OCI-LY3 (cell line): ENCODE measurements around the gene C12orf57.

Experiments used
- H2AFZ ChIP-seq: fragments of 200-600, 300-600 bp; shearing (Covaris generic); 2 replicates; pipeline ENCODE4 v1.6.0; 2014; ENCODE audit warnings: antibody characterized with exemption, low read depth, low read length
- H3K27ac ChIP-seq: fragments of 200-600, 300-600 bp; sonication (generic); 2 replicates; pipeline ENCODE4 v1.5.1; 2014; ENCODE audit warnings: mild to moderate bottlenecking, low read length, moderate library complexity, mixed read lengths
- H3K27me3 ChIP-seq: fragments of 200-600, 300-600 bp; sonication (generic); 2 replicates; pipeline ENCODE4 v1.6.1; 2014; ENCODE audit warnings: low read depth, low read length, mixed read lengths
- H3K36me3 ChIP-seq: fragments of 200-600, 300-600 bp; sonication (generic); replicated peaks from 2 replicates; pipeline ENCODE3; 2014; ENCODE audit warnings: low read depth, low read length, mixed read lengths
- H3K4me1 ChIP-seq: fragments of 300-600, 200-600 bp; sonication (generic); 2 replicates; pipeline ENCODE4 v1.6.1; 2014; ENCODE audit warnings: low read length, mixed read lengths
- H3K4me2 ChIP-seq: fragments of 200-600, 300-600 bp; sonication (generic); 2 replicates; pipeline ENCODE4 v1.6.1; 2014; ENCODE audit warnings: low read length, mixed read lengths
- H3K4me3 ChIP-seq: fragments of 300-600, 200-600 bp; sonication (generic); 2 replicates; pipeline ENCODE4 v1.5.1; 2014; ENCODE audit warnings: antibody characterized with exemption, mild to moderate bottlenecking, low read length, moderate library complexity
- H3K79me2 ChIP-seq: fragments of 300-600, 200-600 bp; shearing (Covaris generic); 2 replicates; pipeline ENCODE4 v1.6.1; 2014; ENCODE audit warnings: mild to moderate bottlenecking, low read length, mixed read lengths
- H3K9ac ChIP-seq: fragments of 300-600, 200-600 bp; shearing (Covaris generic); 2 replicates; pipeline ENCODE4 v1.6.0; 2014; ENCODE audit warnings: mild to moderate bottlenecking, low read length, moderate library complexity
- H3K9me3 ChIP-seq: fragments of 200-600, 300-600 bp; shearing (Covaris generic); 2 replicates; pipeline ENCODE4 v1.6.1; 2014; ENCODE audit warnings: low read length, mixed read lengths; ENCODE audit not compliant: insufficient read depth
- H4K20me1 ChIP-seq: fragments of 200-600, 300-600 bp; sonication (generic); 2 replicates; pipeline ENCODE4 v1.6.1; 2016; ENCODE audit warnings: low read length, mixed read lengths; ENCODE audit not compliant: insufficient read depth
- EZH2phosphoT487 ChIP-seq: fragments of 200-600 bp; shearing (Covaris generic); IDR thresholded peaks from 2 replicates; pipeline ENCODE4 v1.6.1; 2018; ENCODE audit warnings: antibody characterized with exemption, mixed run types, low read depth
- TF ChIP-seq, protein P1 (sequence below): fragments of 200-600, 300-600 bp; sonication (generic); IDR thresholded peaks from 2 replicates; pipeline ENCODE4 v1.5.1; 2014; ENCODE audit warnings: antibody characterized with exemption, low read length, low read depth

Gene C12orf57

GRCh38 chr12:6948873-6949594, 5.2 kb downstream of the C12orf57 start:
- Histone ChIP-seq H3K9ac (no peak overlapping the region), H3K4me3 (no peak overlapping the region), H4K20me1 (peaks cover under 1% of the 10 kb centered on the region; the same call in 1 of the 2 replicates), H3K4me1 (peaks cover 63% of the 10 kb centered on the region), H3K36me3 (no peaks in the 10 kb centered on the region), H3K79me2 (peaks cover 14% of the 10 kb centered on the region), H2AFZ (no peak overlapping the region), H3K27ac (no peak overlapping the region), H3K27me3 (no peaks in the 10 kb centered on the region), H3K9me3 (no peaks in the 10 kb centered on the region), H3K4me2 (0 out of 2 replicates have a peak overlapping the region, but pooled peaks have one; percentile 19)
- TF ChIP-seq, protein P1, sequence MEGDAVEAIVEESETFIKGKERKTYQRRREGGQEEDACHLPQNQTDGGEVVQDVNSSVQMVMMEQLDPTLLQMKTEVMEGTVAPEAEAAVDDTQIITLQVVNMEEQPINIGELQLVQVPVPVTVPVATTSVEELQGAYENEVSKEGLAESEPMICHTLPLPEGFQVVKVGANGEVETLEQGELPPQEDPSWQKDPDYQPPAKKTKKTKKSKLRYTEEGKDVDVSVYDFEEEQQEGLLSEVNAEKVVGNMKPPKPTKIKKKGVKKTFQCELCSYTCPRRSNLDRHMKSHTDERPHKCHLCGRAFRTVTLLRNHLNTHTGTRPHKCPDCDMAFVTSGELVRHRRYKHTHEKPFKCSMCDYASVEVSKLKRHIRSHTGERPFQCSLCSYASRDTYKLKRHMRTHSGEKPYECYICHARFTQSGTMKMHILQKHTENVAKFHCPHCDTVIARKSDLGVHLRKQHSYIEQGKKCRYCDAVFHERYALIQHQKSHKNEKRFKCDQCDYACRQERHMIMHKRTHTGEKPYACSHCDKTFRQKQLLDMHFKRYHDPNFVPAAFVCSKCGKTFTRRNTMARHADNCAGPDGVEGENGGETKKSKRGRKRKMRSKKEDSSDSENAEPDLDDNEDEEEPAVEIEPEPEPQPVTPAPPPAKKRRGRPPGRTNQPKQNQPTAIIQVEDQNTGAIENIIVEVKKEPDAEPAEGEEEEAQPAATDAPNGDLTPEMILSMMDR = no peak; the same call in 1 of the 2 replicates
- TF ChIP-seq EZH2phosphoT487 = no peak

- Histone ChIP-seq H3K9ac (peak overlapping the region; percentile 87), H4K20me1 (peaks cover 4% of the 10 kb centered on the region; the same call in 1 of the 2 replicates), H3K27me3 (no peaks in the 10 kb centered on the region), H3K4me3 (peak overlapping the region; percentile 84), H2AFZ (peak overlapping the region; percentile 48; the same call in 1 of the 2 replicates), H3K27ac (peak overlapping the region; percentile 59), H3K4me2 (peak overlapping the region; percentile 94), H3K79me2 (peaks cover 14% of the 10 kb centered on the region), H3K9me3 (no peaks in the 10 kb centered on the region), H3K4me1 (peaks cover 60% of the 10 kb centered on the region), H3K36me3 (peaks cover 3% of the 10 kb centered on the region)
- no peak for TF ChIP-seq EZH2phosphoT487
- TF ChIP-seq, protein P1 = peak; percentile 44
Observed at GRCh38 chr12:6950401-6950801, 6.6 kb downstream of the C12orf57 start.

DNA sequence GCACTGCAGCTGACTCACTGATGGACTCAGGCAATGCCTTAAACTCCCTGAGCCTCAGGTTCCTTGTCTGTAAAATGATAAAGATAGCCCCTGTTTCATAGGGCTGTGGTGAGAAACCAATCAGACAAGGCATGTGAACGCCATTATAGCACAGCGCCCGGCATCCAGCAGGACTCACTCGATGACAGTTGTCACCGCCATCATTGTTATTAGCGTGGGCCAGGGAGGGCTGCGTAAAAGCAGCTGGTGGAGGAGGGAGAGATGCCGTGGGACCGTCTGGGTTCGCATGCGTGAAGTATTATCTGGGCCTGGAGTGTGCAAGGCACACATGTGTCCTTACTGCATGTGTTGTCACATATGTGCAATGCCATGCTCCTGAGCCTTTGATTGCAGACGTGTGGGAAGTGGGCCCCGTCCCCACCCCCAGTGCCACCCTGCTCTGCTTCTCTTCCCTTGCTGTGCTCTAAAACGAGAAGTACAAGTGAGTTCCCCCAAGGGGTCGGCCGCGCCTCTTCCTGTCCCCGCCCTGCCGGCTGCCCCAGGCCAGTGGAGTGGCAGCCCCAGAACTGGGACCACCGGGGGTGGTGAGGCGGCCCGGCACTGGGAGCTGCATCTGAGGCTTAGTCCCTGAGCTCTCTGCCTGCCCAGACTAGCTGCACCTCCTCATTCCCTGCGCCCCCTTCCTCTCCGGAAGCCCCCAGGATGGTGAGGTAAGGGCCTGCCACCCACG, 7.2 kb downstream of the C12orf57 start, which contains the start of gene PTPN6:
PTPN6 (plus strand) TSS at position 546 of the 730 bp plus-strand sequence; CDS start at position 703, 157 bp downstream.
- Histone ChIP-seq H4K20me1 (peaks cover 4% of the 10 kb centered on the region; the same call in 1 of the 2 replicates), H3K79me2 (peaks cover 14% of the 10 kb centered on the region), H3K36me3 (peaks cover 6% of the 10 kb centered on the region), H3K27me3 (no peaks in the 10 kb centered on the region), H3K27ac (peak within 1 kb of the TSS; percentile 59), H2AFZ (peak within 1 kb of the TSS; percentile 48; the same call in 1 of the 2 replicates), H3K4me1 (peaks cover 54% of the 10 kb centered on the region), H3K4me3 (peak within 1 kb of the TSS; percentile 84), H3K4me2 (peak within 1 kb of the TSS; percentile 94), H3K9me3 (no peaks in the 10 kb centered on the region), H3K9ac (peak within 1 kb of the TSS; percentile 87)
- TF ChIP-seq EZH2phosphoT487 = no peak
- TF ChIP-seq, protein P1 = no peak
